Stimulated activated CD8-positive, alpha-beta memory T cell treated with anti-CD3 and anti-CD28 coated beads, Interleukin-2, amount 100 ng/mL, for 1 hour (primary cell): ENCODE results near the gene C2CD3.
"Not testable (repeated sequence)": the region's sequence is repeated elsewhere in the genome, so short reads cannot be mapped to it uniquely, and the experiment has no call there.

Source experiments
- DNase-seq, 2 donors: peaks; one replicate each; pipeline ENCODE4 v3.0.0-alpha.2; 2020; ENCODE audit warnings: low read depth in 2 of 2

Gene C2CD3

DNA sequence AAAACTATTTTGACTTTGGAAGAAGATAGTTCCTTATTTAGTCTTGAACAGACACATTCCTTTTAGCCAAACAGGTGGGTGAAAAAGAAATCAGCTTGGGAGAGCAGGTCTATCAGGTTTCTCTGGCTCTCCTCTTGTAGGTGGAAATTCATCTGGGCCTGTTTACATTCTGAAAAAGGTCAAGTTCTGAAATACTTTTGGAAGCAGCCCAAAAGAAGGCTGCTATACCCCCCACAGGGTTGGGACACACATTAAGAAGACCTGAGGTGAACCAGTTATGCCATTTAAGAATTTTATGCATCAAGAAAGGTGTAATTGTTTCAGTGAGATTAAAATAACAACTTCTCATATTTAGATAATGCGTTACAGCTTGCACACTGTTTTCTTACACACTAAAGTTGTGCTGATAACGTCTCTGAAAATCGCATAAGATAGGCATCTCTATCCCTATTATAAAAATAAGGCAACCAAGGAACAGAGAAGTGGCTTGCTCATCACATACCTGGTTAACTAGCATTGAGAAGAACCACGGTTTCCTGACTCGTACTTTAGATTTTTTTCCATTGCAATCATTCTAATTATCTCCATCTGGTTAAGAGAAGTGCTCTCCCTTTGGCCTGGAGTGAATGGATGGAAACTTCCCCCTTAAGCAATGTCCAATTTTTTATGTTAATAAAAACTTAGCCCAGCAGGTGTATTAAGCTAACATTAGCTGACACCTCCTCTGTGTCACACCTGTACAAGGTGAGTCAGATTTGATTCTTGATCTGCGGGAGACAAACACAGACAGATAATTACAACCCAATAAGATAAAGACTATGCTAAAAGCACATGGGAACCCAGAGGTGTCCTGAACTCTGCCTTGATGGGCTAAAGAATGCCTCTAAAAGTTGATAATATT, 101.4 kb downstream of the C2CD3 start:
- no peak for DNase-seq

DNA sequence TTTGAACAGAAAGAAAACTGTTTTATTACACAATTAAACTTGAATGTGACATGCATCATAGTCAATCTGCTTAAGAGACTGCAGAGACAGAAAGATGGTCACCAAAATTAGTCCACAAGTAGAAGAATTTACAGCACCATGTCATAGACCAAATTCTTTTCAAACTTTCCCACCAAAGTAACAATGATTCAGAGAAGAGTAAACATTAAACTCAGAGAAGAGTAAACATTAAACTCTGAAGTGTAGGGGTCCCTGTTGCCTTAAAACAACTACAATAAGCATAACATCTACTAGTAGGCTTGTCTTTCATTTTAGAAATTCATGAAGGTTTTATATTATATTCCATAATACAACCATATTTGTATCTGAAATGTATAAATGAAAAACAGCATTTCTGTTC, 104.1 kb downstream of the C2CD3 start:
- not testable (repeated sequence) for DNase-seq

DNA sequence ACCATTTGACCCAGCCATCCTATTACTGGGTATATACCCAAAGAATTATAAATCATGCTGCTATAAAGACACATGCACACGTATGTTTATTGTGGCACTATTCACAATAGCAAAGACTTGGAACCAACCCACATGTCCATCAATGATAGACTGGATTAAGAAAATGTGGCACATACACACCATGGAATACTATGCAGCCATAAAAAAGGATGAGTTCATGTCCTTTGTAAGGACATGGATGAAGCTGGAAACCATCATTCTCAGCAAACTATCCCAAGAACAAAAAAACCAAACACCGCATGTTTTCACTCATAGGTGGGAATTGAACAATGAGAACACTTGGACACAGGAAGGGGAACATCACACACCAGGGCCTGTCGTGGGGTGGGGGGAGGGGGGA, 105.3 kb downstream of the C2CD3 start:
- DNase-seq = not testable (repeated sequence)

DNA sequence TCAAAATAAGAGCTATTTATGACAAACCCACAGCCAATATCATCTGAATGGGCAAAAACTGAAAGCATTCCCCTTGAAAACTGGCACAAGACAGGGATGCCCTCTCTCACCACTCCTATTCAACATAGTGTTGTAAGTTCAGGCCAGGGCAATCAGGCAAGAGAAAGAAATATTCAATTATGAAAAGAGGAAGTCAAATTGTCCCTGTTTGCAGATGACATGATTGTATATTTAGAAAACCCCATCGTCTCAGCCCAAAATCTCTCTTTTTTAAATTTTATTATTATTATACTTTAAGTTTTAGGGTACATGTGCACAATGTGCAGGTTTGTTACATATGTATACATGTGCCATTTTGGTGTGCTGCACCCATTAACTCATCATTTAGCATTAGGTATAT, 107.2 kb downstream of the C2CD3 start:
- not testable (repeated sequence) for DNase-seq

DNA sequence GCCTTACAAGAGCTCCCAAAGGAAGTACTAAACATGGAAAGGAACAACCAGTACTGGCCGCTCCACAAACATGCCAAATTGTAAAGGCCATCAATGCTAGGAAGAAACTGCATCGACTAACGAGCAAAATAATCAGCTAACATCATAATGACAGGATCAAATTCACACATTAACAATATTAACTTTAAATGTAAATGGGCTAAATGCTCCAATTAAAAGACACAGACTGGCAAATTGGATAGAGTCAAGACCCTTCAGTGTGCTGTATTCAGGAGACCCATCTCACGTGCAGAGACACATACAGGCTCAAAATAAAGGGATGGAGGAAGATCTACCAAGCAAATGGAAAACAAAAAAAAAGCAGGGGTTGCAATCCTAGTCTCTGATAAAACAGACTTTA, 109.2 kb downstream of the C2CD3 start:
- not testable (repeated sequence) for DNase-seq

DNA sequence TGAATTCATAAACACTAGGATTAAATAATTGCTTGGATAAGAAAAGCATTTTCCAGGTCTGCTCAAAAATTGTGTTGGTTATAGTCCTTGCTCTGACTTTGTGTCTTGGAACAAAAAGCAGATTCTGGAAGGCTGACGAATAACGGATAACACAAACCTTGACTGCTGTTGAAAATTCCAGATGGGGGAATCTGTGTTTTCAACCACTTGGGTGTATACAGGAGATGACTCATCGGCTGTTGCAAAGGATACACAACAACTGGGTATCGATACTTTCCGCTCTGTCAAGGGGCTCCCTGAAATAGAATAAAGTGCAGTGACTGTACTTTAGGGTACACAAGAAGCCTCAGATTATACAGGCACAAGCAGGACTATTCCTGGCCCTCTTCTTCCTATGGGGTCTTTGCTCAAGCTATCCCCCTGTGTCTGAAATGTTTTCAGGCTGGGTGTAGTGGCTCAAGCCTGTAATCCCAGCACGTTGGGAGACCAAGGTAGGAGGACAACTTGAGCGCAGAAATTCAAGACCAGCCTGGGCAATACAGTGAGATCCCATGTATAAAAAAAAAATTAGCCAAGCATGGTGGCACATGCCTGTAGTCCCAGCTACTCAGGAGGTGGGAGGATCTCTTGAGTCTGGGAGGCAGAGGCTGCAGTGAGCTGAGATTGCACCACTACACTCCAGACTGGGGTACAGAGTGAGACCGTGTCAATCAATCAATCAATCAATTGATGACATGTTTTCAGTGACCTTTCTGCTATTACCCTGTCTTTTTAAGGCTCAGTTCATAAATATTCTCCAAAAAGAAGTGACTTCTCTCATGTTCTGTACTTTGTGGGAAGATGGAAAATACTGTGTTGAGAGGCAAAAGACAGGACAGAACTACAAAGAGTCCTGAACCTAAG, 113.3 kb downstream of the C2CD3 start:
- DNase-seq = no peak

DNA sequence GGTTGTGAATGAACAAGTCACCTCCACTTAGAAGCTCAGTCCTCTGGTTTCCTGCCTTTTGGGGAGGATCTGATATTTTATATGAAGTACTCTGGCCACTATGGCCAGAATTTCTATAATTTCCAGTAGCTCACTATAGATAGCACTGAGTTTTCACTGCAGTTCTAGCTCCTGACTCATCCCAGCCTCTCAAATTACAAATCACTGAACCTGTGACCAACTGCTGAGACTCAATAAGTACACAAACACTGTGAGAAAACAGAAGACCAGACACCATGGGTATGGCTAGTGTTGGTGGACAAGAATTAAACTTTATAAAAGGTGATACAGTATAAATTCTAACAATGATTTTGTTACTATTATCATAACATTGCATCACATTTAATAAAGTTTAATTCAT, 114.9 kb downstream of the C2CD3 start:
- DNase-seq = no peak

DNA sequence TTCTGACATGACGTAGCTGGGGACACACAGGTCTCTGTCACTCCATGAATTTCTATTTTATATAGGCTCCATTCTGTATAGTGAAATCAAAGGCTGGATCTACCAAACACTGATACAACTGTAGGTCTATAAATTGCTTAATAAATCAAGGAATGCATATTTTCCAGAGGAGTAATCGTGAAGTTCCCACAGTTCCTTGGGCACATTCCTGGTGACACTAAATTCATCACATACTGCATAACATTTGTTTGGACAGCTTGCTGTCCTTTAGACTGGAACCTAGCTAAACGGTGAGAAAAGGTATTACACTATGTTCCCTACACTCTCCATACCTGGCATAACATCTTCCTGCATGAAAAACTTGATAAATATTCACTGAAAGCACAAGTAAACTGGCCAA, 120.3 kb downstream of the C2CD3 start:
- no peak for DNase-seq

DNA sequence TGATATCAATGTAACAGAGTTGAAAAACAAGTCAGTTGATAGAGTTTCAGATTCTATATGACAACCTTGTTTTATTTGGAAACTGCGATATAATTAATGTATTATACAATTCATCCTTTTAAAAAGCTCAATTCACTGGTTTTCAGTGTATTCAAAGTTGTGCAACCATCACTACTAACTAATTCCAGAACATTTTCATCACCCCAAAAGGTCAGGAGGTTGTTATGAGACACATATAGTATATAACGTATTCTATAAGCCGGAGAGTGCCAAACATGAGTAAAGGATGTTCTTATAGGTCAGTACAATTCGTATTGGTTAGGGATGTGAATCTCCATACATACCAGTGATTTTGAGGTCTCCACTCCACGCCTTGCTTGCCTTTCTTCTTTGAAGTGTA, 121.8 kb downstream of the C2CD3 start:
- no peak for DNase-seq

DNA sequence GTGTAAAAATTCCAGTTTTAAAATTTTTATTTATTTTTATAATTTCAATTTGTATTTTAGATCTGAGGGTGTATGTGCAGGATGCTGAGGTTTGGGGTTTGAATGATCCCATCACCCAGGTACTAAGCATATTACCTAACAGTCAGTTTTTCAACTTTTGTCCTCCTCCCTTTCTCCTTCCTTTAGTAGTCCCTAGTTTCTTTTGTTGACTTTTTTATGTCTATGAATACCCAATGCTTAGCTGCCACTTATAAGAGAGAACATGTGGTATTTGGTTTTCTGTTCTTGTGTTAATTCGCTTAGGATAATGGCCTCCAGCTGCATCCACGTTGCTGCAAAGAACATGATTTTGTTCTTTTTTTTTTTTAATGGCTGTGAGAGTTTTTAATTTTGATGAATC, 126.3 kb downstream of the C2CD3 start:
- no peak for DNase-seq

DNA sequence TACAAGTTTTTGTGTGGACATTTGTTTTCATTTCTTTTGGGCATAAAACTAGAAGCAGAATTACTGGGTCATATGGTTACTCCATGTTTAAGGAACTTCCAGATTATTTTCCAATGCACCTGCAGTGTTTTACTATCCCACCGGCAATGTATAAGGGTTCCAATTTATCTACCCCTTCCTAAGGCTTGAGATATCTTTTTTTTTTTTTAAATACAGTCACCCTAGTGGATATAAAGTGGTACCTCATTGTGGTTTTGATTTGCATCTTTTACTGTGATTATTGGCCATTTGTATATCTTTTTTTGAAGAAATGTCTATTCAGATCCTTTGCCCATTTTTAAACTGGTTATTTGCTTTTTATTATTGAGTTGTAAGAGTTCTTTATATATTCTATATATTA, 127.4 kb downstream of the C2CD3 start:
- DNase-seq = no peak

DNA sequence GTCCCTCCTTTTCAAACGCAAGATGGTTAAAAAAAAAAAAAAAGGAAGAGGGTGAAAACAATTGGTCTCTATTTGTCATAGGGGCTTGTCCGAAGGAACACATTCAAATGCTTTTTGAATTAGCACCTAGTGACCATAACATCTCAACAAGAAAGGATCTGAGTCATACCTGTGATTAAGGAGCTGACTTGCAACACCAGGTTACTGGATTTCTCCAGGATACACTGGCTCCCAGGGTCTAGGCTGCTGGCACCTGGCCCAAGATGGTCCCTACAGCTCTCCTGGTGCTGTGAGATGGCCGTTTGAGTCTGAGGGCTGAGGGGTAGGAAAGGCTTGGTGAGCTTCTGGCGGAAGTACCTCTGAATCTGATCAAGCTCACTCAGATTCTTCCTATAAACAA, 133.5 kb downstream of the C2CD3 start:
- no peak for DNase-seq

DNA sequence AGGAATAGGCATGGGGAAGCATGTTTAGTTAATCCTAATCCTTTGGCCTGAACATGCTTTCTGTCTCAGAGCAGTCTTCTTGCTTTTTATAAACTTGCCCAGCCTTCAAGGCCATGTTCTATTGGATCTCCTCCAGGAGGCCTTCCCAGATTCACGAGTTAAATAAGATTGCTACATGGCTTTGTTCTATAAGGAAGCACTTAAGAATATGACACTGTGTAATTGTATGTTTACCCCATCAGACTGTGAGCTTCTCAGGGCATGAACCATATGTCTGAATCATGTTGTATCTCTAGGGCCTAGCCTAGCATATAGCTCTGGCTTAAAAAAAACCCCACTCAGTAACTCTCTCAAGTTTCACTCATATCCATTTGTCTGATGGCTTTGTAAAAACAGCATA, 135.5 kb downstream of the C2CD3 start:
- no peak for DNase-seq

DNA sequence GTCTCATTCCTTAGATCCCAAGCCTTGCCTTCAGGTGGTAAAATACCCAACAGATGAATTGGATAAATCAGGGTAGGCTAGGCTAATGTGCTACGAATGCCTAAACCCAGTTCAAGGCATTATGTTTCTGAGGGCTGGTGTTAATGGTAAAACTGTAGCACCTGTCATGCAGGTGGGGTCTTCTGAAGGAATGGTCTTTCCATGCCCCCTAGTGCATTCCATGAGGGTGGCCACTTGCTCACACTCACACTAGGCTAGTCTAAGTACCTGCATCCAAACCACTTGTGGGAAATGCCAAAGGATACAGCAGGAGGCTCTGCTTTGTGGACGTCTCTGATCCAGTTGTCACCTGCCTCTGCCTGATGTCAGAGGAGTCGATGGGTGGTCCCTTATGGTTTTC, 137.8 kb downstream of the C2CD3 start:
- no peak for DNase-seq

DNA sequence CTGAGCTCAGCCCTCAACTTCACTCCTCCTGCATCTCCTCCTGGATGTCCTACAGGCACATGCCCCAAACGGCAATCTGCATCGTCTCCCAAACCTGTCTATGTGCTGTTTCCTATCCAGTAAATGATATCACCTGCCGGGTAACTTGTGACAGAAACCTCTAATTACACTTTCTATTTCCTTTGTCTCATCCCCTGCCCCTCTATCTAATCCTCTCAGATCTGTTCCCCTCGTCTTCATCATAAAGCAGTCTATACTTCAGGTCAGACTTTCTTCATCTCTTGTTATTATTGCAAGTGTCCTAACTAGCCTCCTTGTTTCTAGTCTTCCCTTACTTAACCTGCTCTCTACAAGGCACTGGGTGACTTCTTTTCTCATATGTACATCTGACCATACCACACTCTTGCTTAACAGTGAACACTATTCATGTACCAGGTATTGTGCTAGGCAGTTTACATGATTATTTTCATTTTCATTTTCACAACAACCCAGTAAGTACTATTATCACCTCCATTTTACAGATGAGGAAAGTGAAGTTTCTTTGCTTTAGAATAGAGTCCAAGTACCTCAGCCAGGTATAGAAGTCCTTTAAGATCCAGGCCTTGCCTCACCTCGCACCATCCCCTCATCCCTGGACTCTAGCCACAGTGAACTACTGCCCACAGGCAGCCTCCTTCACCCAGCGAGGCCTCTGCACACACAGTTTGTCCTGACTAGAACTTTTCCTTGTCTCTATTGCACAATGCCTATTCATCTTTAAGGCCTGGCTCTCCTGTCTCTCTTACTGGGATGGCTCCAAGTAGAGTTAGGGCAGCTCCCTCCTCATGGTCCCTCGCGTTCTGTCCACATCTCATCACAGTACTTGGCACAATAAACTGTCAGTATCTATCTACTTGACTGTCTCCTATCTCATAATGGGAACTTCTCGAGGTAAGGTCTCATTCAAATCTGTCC, 139.8 kb downstream of the C2CD3 start:
- DNase-seq = no peak

DNA sequence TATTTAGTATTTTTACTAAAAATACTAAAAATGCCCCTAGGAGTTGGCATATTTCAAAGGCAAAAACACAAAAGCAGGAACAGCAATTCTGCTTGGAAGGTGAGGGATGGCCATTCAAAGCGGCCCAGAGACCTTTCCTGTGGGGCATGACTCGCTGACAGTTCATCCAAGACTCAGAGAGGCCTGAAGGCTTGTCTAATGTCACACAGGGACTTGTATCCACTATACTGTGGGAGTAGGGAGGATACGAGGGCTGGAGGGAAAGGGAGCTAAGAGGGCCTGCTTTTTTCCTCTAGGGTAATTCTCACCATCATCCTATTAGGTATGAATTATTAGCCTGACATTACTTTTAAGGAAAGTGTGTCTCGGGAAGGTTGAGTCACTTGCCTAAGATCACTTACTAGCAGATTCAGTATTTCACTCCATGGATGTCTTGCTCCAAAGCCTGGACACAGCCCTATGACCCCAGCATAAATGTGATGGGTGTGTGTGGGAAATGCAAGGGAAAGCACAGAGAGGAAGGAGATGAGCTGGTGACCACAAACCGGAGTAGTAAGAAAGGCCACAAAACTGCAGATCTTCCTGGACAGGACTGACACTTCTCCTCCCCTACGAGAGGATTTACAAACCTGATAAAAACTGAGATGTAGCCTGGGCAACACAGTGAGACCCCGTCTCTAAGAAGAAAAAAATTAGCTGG, 145.2 kb downstream of the C2CD3 start:
- DNase-seq = no peak

DNA sequence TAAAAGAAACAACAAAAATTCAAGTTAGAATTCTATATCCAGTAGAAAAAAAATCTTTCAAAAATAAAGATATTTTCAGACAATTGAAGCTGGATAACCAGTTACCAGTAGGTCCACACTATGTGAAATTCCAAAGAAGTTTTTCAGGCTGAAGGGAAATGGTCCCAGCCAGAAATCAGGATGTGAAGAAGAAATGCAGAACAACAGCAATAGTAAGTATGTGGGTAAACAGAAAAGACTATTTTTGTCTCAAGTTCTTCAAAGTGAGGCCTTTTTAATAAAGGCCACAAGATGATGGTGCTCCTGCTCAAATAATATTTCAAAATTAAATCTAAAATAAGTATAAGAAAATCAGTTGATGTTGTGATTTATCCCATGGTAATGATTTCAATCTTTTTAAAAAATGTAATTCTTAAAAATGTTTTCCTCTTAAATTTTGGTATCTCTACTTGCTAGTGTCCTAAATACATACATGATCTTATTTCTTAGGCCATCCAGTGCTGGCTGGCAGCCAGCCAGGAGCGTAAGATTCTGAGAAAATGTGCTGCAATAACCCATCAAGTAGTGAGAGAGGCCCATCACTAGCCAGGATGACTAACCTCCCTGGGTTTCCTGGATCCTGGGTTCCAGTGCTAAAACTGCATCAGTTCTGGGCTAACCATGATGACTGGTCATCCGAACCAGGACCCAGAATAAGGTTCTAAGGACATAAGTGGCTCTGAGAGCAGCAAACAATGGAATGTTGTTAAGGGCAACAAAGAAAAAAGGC, 146.4 kb downstream of the C2CD3 start:
- no peak for DNase-seq

DNA sequence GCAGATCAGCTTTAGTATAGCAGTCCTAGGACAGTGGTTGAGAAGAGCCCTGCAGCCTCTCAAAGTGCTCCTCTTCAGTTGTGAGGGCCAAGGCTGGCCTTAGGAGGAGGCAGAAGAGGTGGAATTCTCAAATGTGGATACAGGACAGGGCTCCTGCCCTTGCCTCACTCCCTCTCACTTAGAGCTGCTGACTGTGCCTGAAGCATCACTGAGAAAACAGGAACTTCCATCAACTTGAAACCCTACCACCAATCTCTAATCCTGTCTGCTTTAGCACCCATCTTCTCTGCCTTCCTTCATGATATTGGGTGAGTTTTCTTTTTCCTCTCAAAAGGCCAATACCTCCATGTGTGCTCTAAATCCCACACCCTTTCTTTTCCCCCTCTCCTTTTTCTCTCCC, 147.5 kb downstream of the C2CD3 start:
- no peak for DNase-seq

DNA sequence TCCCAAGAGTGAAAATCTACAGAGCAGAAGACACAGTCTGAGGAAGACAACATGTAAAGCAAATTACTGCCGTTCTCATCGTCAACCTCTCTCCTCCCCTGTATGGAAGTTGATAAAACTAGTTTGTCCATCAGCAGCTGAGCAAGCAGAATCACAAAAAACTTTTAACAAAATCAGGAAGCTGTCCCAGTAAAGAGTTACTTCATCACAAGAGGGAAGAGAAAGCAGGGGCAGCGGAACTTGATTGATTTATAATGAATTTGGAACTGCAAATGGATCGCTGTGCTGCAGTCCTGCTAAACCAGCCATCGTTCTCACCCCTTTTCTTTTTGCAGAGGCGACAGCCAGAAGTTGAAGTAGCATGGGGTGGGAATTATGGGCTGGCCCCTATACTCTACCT, 148.3 kb downstream of the C2CD3 start:
- no peak for DNase-seq

DNA sequence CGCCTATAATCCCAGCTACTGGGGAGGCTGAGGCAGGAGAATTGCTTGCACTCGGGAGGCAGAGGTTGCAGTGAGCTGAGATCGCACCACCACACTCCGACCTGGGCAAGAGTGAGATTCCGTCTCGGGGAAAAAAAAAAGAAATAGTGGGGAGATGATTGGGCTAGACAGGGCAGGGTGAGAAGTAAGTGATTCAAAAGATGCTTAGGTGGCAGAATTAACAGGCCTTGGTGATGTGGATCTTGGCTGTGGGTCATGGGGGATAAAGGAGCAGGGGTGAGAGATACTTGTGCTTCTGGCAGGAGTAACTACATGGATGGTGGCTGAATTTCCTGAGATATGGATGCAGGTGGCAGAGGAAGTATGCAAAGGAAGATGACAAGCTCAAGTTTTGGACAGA, 148.8 kb downstream of the C2CD3 start:
- DNase-seq = no peak
